ENCODE measurements around the gene PSMD14.
"Not testable (repeated sequence)": the region's sequence is repeated elsewhere in the genome, so short reads cannot be mapped to it uniquely, and the experiment has no call there.

PSMD14 gene

GRCh38 chr2:161335626-161336025 lies 27.4 kb downstream of the PSMD14 start:
- Histone ChIP-seq H3K4me3 (ENCODE audit: low read depth in 1 of 2, low read length in 1 of 2) (no peak overlapping the region), H3K4me1 (ENCODE audit: control insufficient read depth in 1 of 2, insufficient read depth in 1 of 2, low read depth in 1 of 2, low read length in 1 of 2) (no peaks in the 10 kb centered on the region), H3K27me3 (no peaks in the 10 kb centered on the region), H3K27ac (no peak overlapping the region), H3K9me3 (no peaks in the 10 kb centered on the region), H3K36me3 (no peaks in the 10 kb centered on the region)
- TF ChIP-seq CTCF (IDR thresholded peaks at IDR 0.05), result no peak

DNA sequence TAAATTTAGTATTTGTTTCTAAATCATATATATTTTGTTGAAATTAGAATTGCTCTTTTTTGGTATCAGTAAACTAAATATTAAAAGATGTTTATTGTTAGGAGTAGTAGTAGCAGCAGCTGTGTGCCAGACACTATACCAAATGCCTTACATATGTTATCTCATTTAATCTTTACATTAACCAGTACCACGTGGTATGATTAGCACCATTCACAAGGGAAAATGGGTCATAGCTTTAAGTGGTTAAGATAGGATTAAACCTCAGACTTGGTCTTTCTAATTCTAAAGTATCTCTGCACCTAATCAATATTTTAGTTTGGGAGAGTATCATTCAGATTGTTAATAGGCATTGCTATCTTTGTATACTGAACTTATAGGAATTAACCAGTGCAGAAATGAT lies 29.0 kb downstream of the PSMD14 start:
- no peak overlapping the region for H3K27ac ChIP-seq
- no peak for TF ChIP-seq CTCF (IDR thresholded peaks at IDR 0.05)
- H3K4me3 ChIP-seq (ENCODE audit: low read depth in 1 of 2, low read length in 1 of 2), result no peak overlapping the region
- H3K36me3 ChIP-seq, result no peaks in the 10 kb centered on the region
- no peaks in the 10 kb centered on the region for H3K9me3 ChIP-seq
- H3K4me1 ChIP-seq (ENCODE audit: control insufficient read depth in 1 of 2, insufficient read depth in 1 of 2, low read depth in 1 of 2, low read length in 1 of 2), result no peaks in the 10 kb centered on the region
- H3K27me3 ChIP-seq, result no peaks in the 10 kb centered on the region

GRCh38 chr2:161339532-161339931 lies 31.3 kb downstream of the PSMD14 start:
- H3K36me3 ChIP-seq; H3K4me3 ChIP-seq (ENCODE audit: low read depth in 1 of 2, low read length in 1 of 2); H3K27ac ChIP-seq; H3K9me3 ChIP-seq; H3K27me3 ChIP-seq; H3K4me1 ChIP-seq (ENCODE audit: control insufficient read depth in 1 of 2, insufficient read depth in 1 of 2, low read depth in 1 of 2, low read length in 1 of 2): not testable (repeated sequence)

DNA sequence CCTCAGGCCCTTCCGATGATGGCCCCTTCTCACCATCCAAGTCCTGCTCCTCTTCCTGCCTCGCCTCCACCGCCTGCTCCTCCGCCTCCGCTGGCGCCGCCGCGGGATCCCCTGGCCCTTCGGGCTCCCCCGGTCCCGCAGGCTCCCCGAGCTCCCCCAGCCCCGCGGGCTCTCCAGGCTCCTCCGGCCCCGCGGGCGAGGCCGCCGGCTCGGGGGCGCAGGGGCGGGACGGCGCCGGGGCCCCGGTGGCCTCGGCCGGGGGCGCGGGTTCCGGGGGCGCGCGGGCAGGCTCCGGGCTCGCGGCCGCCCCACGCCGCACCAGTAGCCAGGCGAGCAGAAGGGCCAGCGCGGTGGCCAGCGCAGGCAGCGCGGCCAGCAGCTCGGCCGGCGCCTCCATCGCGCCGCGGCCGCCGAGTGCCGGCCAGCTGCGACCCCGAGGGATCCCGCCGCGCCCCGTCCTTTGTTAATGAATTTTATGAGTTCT lies 32.7 kb downstream of the PSMD14 start:
- H3K4me3 ChIP-seq (ENCODE audit: low read depth in 1 of 2, low read length in 1 of 2); H3K36me3 ChIP-seq; H3K9me3 ChIP-seq; H3K4me1 ChIP-seq (ENCODE audit: control insufficient read depth in 1 of 2, insufficient read depth in 1 of 2, low read depth in 1 of 2, low read length in 1 of 2); H3K27ac ChIP-seq; H3K27me3 ChIP-seq: not testable (repeated sequence)

DNA sequence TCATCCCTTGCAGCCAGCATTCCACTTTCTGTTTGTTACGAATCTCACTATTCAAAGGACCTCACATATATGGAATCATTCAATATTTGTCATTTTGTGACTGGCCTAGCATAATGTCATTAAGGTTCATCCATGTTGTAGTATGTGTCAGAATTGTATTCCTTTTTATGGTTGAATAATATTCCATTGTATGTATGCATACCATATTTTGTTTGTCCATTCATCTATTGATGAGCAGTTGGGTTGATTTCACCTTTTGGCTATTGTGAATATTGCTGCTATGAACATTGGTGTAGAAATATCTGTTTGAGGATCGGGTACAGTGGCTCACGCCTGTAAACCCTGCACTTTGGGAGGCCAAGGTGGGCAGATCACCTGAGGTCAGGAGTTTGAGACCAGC lies 35.0 kb downstream of the PSMD14 start:
- Histone ChIP-seq H3K27ac (no peak overlapping the region), H3K4me3 (ENCODE audit: low read depth in 1 of 2, low read length in 1 of 2) (no peak overlapping the region), H3K36me3 (no peaks in the 10 kb centered on the region), H3K9me3 (no peaks in the 10 kb centered on the region), H3K4me1 (ENCODE audit: control insufficient read depth in 1 of 2, insufficient read depth in 1 of 2, low read depth in 1 of 2, low read length in 1 of 2) (no peaks in the 10 kb centered on the region), H3K27me3 (no peaks in the 10 kb centered on the region)
- no peak for TF ChIP-seq CTCF (IDR thresholded peaks at IDR 0.05)

DNA sequence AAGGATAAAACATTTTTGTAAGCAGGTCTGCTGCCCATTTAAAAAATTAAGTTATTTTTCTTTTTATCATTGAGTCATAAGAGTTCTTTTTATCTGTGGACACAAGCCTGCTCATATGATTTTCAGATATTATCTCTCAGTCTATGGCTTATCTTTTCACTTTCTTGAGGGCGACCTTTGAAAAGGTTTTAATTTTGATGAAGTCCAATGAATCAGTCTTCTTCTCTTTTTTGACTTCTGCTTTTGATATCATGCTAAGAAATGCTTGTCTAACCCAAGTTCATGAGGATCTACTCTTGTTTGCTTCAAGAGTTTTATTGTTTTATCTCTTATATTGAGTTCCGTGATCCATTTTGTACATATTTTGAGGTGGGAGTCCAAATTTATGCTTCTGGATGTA lies 36.5 kb downstream of the PSMD14 start:
- H3K36me3 ChIP-seq, result no peaks in the 10 kb centered on the region
- no peaks in the 10 kb centered on the region for H3K9me3 ChIP-seq
- no peaks in the 10 kb centered on the region for H3K27me3 ChIP-seq
- no peak for TF ChIP-seq CTCF (IDR thresholded peaks at IDR 0.05)
- H3K27ac ChIP-seq, result no peak overlapping the region
- H3K4me1 ChIP-seq (ENCODE audit: control insufficient read depth in 1 of 2, insufficient read depth in 1 of 2, low read depth in 1 of 2, low read length in 1 of 2), result no peaks in the 10 kb centered on the region
- H3K4me3 ChIP-seq (ENCODE audit: low read depth in 1 of 2, low read length in 1 of 2), result no peak overlapping the region

DNA sequence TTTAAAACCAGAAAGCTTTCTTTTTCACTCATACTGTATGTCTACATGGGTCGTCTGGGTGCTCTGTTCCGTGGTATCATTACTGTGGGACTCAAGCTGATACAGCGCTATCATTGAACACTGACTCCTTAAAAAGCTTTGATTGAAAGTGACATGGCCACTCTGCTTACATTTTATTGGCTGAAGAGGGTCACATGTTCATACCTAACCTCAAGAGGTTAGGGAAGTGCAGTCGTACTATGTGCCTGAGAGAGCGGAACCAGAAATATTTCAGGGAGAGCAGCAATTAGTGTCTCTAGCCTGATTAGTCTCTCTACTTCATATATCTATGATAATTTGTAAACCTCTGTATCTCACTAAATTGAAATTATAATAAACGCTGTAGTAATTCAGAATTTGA lies 43.5 kb downstream of the PSMD14 start:
- no peak overlapping the region for H3K27ac ChIP-seq
- TF ChIP-seq CTCF (IDR thresholded peaks at IDR 0.05), result no peak

More for the DNA sequence above, 43.5 kb downstream of the PSMD14 start:
- no peaks in the 10 kb centered on the region for H3K27me3 ChIP-seq
- no peaks in the 10 kb centered on the region for H3K36me3 ChIP-seq
- H3K4me1 ChIP-seq (ENCODE audit: control insufficient read depth in 1 of 2, insufficient read depth in 1 of 2, low read depth in 1 of 2, low read length in 1 of 2), result no peaks in the 10 kb centered on the region
- no peak overlapping the region for H3K4me3 ChIP-seq (ENCODE audit: low read depth in 1 of 2, low read length in 1 of 2)
- H3K9me3 ChIP-seq, result no peaks in the 10 kb centered on the region
